Frontal cortex (tissue), 4 donors: Measurements from ENCODE around the gene PTBP3. TPM values are rescaled to one million over a fixed set of nuclear protein-coding genes. Genes with fewer than 3 reads are reported as not detected.

Source experiments
- DNase-seq, 2 donors: peaks; one replicate each; pipeline ENCODE4 v3.0.0; 2012; ENCODE audit warnings: low spot score in 2 of 2
- FAIRE-seq: peaks from 2 replicates; lab custom pipeline; 2012; peaks lifted over from hg19 to GRCh38; lab: Jason Lieb, UNC
- small RNA-seq: library from RNA; depleted of rRNA; stranded (forward); fragments of <200 nt; gene quantifications from one replicate; pipeline ENCODE3, GENCODE V24; 2014
- total RNA-seq: library from RNA; depleted of rRNA; stranded (reverse); fragments of >200 nt; gene quantifications from one replicate; pipeline ENCODE4 v1.2.3, GENCODE V29; 2014
- donor health status: control.
- donor health status: control.
- donor health status: control.

Gene PTBP3
- total RNA-seq, 1 donor from 2014 or later: 39.5 TPM

DNA sequence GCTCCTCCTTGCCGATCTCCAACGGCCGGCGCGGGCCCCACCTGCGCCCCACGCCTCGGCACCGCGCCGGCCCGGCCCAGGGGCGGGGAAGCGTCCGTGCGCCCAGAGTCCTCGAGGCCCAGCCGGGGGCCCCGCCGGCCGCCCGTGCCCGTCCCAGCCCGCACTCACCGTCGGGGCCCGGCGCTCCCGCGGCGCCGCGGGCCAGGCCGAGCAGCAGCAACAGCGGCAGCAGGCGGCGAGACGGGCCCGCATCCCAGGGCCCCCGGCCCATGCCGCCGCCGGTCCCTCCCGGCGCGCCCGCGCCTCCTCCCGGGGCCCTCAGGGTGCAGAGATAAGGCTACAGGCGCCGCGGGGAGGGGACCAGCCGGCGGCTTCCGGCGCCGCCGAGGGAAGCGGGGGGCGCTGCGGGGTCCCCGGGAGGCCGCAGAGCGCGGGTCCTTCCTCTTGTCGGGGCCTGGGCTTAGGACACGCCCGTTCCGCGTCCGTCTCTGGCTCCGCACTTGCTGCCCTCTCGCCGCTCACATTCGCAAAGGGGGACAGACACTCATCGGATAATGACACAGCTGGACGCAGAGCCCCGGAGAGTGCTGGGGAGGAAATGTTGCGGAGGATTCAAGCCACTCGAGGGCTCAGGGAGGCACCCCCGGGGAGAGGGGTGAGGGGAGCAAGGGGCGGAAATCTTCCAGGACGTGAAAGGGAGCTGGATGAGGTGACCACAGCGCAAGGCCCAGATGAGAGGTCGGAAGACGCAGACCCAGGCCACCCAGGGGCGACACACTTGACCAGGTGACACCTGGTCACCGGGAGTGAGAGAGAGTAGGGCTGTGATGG, 158.2 kb downstream of the PTBP3 start, which contains the start of gene SUSD1:
SUSD1 (minus strand) TSS at position 333 of the 831 bp plus-strand sequence; CDS start at position 271, 62 bp downstream.
- DNase-seq (peak; percentile 36 to 49), FAIRE-seq (no peak)

DNA sequence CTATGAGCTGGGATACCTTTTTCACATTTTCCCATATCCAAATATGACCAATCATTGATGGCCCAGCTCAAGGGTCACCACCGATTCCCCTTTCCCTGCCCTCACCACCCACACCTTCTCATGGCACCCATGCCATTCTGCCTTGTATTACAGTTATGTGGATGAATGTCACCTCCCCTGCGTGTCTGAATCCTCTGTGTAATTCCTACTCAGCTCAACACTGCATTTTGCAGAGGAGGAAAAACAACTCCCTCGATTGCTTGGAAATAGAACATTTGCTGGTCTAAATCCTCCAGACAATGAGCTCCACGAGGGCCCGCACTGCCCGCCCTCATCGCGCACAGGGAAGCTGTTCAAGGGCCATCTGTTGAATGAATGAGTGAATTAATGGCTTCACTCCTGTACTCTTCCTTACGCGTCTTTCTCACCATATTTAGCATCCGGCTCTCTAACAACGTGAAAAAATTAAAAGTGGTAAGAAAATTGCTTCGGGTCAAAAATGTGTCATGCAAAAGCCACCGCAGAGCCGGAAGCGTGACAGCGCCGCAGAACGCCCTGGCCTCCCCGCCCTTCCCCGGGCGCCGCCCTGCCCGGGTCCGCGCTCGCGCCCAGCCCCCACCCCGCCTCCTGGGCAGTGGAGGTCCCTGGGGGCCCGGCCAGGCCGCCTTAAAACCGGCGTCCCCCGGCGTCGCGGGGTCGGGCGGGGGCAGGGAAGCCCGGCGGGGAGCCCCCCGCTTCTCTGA, 159.0 kb downstream of the PTBP3 start:
- DNase-seq (peak; percentile 51 to 66), FAIRE-seq (no peak)

DNA sequence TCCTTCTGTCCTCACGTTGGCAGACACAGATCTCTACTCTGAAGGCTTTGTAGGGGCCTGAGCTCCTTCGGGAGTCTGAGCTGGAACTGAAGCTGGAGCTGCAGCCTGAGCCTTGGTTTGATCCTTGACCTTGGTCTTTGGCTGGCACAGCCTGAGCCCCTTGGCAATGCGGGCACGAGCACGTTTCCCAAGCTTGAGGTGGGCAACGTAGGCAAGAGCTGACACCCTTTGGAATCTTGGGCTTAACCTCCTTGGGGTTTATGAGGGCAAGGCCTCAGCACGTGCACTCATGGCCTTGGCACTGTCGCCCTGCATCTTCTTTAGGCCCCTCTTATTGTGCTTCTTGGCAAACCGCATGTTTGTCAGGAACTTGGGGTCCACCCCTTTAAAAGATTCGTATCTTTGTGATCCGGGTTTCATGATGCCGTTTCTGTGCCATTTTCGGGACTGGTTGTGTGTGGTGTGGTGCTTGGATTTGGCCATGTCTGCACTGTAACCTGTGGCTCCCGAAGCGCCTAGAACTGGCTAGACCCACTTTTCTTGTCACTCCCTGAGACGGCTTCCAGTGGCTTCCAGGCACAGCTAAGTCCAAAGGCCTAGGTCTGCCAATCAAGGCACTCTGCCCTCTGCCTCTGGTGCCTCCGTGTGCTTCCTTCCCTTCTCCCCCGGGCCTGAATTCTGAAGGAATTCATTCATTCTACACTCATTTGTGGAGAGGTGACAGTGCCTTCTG, 159.8 kb downstream of the PTBP3 start:
- DNase-seq (no peak), FAIRE-seq (no peak)

DNA sequence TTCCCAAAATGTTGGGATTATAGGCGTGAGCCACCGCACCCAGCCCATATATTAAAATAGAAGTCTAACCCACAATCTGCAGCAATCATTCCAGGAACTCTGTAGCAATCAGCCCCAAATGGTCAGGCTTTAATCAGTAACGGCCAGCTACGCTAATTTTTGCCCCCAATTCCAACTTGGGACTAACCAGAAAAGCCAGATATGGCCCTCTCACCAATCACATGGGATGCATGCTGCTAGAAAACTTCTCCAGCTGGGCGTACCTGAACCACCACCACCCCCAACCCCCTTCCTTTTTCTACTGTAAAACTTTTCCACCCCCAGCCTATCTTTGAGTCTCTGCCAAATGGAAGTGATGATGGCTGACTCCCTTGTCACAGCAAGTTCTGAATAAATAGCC, 162.5 kb downstream of the PTBP3 start:
- no peak for FAIRE-seq
- DNase-seq: no peak

DNA sequence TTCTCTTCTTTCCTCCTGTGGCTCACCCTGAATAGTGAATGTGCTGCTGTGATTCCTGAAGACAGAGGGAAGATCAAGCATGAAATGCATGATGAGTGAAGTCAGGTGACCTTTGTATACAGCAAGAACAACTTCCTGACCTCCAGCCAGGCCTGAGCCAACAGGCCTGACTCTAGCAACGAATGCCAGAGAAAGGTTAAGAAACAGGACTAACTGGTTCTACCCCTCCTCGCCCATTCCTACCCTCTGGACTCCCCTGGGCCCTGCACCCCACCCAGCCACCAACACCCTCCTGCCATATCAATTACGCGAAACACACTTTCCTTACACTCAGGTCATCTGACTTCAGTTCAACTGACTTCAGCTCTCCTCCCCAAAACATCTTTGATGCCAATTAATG, 163.2 kb downstream of the PTBP3 start:
- no peak for DNase-seq
- FAIRE-seq: no peak

DNA sequence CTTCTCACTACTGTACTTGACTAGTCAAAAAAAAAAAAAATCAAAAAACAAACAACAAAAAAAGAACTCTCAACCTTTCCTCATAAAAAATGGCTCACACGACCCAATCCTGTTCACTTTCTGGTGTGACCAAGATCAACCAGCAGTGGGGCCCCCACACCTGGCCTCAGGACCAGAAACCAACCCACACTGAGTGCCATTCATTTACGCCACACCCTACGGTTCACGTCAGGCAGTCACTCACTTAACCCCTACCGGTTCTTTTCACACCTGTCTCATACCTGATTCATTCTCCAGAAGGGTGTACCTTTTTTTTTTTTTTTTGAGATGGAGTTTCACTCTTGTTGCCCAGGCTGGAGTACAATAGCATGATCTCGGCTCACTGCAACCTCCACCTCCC, 164.1 kb downstream of the PTBP3 start:
- FAIRE-seq: no peak
- no peak for DNase-seq

DNA sequence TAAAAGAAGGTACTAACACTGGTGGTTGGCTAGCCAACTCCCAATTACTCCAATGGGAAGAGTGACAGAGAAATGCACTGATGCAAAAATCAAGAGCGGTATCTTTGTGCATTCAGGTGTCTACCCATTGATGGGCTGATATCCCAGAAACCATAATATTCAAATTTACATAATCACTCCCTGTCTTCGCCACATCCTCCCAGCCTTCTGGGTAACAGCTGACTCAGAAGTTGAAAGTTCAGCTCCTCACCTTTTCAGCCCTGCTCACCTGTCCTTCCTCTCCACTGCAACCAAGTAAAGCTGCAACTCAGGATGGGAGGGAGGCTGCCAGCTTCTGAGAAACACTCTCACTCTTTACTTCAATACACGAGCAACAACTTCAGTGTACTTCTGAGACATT, 165.2 kb downstream of the PTBP3 start:
- DNase-seq (no peak), FAIRE-seq (no peak)

Small RNA genes lying within 50 kb of the gene (small RNA-seq; reads per million reads assigned to genes)
- gene RF00019 (not detected), gene RN7SL430P (not detected), gene RN7SL57P (not detected), gene RNA5SP295 (not detected)

Other genes starting within 250 kb of the PTBP3 start
- gene SUSD1, start 158.3 kb downstream of the PTBP3 start, total RNA-seq: 63.6 TPM
- gene HSDL2, start 46.5 kb upstream of the PTBP3 start, total RNA-seq: 11.0 TPM
- 10.6 TPM for gene KIAA1958, start 153.2 kb upstream of the PTBP3 start, total RNA-seq